SHP77 treated with DMSO at 0.1 percent for 48 hours (cell line): ENCODE results near the gene HIGD1A.
"Not testable (repeated sequence)": the region's sequence is repeated elsewhere in the genome, so short reads cannot be mapped to it uniquely, and the experiment has no call there.

Experiments
- DNase-seq: peaks from one replicate; lab custom pipeline; 2025; lab: John Stamatoyannopoulos, UW

The HIGD1A gene

DNA sequence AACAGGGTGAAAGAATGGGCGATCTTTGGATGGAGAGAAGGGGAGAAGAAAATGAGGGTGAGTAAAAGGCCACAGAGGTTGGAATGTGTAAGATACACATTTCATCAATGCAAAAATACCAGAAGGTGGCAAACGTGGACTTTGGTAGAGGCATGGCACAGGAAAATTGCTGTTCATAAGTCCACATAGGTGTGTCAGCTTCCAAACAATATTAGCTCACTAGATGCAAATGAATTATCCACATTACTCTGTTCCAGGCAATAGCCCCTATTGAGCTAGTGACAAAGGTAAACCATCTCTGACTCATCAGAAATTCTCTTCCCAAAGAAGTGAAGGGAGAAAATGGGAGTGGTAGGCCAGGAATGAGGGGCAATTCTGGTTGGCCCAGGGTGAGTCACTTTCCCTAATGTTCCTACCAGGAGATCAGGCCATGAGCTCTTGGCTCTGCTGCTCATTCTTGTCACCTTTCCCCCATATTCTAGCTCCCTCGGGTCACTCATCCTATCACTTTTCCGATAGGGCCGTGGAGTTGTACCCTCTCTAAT is 24.9 kb upstream of the HIGD1A start:
- DNase-seq: no peak

DNA sequence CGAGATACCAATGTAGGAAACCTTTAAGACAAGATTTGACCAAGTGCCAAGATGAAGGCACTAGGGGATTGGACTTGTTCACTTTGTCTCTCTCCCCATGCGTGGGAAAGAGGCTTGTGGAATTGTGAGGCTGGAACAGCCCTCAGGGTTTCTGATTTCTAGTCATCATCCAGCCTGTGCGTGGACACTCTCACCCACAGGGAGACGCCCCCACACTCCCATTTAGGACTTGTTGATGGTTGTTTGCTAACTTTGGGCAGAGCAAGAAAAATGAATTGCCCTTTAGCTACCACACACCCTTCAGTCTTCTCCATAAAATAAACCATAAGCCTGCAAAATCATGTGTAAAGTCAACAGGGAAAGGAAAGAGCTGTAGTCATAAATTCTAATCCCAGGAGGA is 23.4 kb upstream of the HIGD1A start:
- no peak for DNase-seq

DNA sequence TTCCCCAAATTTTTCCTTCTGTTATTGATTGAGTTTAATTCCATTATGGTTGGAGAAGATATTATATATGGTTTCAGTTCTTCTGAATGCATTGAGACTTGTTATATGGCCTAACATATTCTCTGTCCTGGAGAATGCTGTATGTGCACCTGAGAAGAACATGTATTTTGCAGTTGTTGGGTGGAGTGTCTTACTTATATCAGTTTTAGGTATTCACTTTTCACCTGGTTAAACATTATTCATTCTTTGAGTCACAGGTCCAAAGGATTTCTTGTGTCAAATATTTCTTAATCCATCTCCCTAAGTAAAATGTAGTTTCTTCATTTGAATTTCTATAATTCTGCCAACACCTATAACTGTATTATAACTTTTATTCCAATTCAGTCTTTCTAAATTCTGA is 22.7 kb upstream of the HIGD1A start:
- DNase-seq: no peak

DNA sequence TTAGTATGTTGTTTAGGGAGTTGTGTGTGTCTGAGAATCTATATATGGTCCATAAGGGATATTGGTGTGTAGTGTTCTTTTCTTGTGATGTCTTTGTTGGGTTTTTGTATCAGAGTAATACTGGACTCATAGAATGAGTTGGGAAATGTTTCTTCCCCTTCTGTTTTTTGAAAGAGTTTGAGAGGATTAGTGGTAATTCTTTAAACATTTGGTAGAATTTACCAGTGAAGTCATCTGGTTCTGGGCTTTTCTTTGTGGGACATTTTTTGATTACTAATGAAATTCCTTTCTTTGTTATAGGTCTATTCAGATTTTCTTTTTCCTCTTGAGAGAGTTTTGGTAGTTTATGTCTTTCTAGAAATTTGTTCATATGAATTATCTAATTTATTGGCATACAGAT is 21.9 kb upstream of the HIGD1A start:
- no peak for DNase-seq

DNA sequence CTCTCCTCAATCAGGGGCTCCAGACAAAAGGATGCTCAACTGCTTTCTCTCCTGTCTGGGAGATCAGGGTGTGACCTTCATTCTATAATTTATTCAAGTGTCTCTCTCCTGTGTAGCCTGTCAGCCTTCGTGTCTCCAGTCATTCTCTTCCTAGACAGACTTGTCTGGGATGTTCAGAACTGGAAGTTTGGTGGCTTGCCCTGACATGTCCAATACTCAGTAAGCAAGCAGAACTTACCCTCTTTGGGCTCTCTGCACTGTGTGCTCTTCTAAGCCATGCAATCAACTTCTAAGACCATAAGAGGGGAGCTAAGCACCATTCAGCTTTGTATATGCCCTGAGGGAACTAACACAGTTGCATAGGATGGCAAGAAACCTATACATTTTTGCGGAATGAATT is 19.1 kb upstream of the HIGD1A start:
- DNase-seq: no peak

DNA sequence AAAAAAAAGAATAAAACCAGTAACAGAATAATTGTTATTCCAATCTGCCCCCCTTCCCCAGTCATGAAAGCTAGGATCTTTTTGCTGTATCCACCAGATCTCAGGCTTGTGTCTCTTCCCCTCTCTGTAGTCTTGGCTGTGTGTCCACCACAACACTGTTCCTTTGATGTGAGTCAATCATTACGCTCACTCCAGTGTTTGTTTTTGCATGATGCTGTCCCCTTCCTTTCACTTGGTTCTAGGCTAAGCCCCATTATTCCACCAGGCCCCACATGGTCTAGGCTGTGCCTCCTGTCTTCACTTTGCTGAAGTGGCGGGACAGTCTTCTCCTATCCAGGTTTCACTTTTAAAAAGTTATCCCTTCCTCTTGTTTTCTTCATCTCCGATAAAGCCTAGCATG is 18.5 kb upstream of the HIGD1A start:
- no peak for DNase-seq

DNA sequence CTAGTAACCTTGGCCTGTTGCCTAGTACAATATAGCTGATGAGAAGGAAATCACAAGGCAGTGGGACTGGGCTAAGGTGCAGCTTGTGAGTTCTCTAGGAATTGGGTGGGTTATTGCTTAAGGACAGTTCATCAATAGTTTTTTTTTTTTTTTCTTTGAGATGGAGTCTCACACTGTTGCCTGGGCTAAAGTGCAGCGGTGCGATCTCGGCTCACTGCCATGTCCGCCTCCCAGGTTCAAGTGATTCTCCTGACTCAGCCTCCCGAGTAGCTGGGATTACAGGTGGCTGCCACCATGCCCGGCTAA is 16.4 kb upstream of the HIGD1A start:
- DNase-seq: no peak

DNA sequence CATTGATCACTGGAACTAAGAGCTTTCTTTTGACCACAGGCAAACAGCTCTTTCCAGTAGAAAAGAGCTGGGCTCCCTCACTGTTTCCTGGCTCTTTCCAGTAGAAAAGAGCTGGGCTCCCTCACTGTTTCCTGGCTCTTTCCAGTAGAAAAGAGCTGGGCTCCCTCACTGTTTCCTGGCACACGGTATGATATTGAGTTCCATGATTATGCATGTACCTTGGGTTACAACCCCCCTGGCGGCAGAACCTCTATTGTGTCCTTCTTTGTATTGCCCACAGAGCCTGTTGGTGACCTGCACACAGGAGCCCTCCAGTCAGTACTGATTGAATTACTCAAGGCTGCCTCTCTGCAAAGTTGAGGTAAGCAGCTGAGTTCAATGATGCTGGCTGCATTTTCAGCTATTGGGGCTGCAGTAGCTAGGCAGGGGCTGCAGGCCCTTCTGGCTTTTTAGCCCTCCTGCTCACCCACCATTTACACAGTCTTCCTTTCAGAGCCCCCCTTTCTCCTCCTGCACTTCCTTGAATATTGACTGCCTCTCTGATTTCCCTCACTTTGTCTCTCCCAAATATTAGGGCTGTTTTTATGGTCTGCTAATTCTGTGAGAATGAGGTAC is 15.2 kb upstream of the HIGD1A start:
- DNase-seq: peak; percentile 86

DNA sequence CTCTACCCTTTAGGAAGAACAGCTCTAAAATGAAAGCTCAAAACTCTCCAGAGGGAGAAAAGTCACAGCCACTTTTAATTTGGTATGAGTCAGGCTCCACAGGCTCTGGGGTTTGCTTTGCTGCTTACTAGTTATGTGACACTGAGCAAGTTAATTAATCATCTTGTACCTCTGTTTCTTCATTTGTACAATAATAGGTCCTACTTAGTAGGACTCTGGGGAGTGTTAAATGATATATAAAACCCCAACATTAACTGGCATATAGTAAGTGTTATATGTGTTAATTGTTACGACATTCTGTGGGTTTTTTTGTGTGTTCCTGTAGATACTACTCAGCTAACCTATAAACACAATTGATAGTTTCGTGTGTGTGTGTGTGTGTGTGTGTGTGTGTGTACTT is 11.5 kb upstream of the HIGD1A start:
- no peak for DNase-seq

DNA sequence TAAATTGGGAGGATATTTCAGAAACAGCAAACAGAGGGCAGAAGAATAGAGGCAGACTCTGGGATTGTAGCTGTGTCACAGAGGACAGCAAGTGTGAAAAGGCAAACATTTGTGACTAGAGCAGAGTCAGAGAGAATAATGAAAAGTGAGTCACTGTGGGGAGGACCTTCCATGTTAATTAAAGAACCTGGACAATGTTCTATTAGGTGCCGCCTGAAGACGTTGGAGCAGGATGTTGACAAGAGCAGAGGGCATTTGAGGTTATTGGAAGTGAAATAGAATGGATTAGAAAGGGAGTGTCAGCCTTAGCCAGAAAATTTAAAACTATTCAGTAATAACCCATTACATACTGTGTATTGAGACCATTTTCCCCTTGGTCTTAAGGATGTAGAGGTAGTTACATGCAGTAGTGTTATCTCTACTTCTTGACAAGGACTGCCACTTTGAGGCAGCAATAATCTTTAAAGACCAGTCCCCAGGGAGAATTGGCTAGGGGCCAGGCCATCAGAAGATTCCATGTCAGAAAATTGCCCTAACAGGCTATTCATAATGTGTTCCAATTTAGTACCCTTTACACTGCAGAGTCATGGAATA is 10.7 kb upstream of the HIGD1A start:
- DNase-seq: no peak

DNA sequence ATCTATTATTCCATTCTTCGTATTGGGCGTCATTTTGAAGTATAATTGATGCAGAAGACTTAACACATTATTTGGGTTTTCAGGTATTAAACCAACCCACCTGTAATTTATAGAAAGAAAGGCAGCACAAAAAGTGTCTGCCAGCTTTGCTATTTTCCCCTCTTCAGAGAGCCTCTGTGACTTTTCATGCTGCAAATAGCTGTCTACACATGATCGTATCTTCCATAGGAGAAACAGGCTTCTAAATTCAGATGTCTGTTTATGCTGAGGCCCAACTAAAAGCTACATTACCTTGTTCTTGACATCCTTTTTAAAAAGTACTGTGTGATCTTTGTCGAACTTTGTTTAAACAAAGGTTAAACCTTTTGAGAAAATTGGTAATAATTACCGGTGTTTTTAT is 10.0 kb upstream of the HIGD1A start:
- DNase-seq: no peak

DNA sequence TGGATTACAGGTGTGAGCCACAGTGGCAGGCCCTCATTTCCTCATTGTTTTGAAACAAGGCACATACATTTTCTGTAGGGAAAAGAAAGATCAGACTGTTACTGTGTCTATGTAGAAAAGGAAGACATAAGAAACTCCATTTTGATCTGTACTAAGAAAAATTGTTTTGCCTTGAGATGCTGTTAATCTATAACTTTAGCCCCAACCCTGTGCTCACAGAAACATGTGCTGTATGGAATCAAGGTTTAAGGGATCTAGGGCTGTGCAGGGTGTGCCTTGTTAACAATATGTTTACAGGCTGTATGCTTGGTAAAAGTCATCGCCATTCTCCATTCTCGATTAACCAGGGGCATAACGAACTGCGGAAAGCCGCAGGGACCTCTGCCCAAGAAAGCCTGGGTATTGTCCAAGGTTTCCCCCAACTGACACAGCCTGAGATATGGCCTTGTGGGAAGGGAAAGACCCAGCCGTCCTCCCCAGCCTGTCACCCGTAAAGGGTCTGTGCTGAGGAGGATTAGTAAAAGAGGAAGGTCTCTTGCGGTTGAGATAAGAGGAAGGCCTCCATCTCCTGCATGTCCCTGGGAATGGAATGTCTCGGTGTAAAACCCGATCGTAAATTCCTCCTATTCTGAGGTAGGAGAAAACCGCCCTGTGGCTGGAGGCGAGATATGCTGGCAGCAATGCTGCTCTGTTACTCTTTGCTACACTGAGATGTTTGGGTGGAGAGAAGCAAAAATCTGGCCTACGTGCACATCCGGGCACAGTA is 7.0 kb upstream of the HIGD1A start:
- not testable (repeated sequence) for DNase-seq

DNA sequence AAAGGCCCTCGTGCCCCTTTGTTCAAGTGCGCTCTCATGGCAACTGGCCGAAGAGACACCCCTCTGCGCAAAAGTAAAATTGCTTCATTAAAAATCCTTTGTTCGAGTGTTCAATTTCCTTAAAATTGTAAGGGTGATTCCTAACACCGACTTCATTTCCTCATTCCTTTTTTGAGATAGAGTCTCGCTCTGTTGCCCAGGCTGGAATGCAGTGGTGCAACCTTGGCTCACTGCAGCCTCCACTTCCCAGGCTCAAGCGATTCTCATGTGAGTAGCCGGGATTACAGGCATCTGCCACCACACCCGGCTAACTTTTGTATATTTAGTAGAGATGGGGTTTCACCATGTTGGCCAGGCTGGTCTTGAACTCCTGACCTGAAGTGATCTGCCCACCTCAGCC is 6.4 kb upstream of the HIGD1A start:
- DNase-seq: not testable (repeated sequence)

DNA sequence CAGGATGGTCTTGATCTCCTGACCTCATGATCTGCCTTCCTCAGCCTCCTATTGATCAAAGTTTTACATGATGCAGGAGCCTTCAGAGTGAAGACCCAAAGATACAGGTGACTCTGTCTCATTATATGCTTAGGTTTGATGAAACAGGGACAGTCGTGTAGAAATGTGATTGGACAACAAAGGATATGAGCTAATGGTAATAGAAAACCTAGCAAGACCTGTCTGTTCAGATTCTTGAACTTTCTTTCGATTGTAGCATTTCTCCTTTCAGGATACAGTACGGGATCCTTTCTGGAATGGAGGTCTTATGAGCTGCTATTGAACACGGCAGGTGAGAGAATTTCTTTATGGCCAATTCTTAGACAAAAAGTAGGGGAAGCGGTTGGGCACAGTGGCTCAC is 4.9 kb upstream of the HIGD1A start, which contains the start of gene ACKR2:
Gene ACKR2, plus strand, starts transcription at position 244 of the 400 bp plus-strand sequence. CDS start 55,058 bp downstream, outside the sequence.
- DNase-seq: no peak

DNA sequence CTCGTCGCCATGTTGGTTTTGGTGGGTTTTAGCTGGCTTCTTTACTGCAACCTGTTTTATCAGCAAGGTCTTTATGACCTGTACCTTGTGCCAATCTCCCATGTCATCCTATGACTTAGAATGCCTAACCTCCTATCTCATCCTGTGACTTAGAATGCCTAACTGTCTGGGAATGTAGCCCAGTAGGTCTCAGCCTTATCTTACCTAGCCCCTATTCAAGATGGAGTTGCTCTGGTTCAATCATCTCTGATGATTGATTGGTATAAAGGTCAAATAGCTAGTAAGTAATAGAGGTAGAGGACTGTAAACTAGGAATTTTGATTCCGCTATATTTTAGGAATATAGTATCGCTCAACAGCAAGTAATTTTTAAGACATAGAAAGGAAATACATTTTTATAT is 3.6 kb upstream of the HIGD1A start:
- no peak for DNase-seq

DNA sequence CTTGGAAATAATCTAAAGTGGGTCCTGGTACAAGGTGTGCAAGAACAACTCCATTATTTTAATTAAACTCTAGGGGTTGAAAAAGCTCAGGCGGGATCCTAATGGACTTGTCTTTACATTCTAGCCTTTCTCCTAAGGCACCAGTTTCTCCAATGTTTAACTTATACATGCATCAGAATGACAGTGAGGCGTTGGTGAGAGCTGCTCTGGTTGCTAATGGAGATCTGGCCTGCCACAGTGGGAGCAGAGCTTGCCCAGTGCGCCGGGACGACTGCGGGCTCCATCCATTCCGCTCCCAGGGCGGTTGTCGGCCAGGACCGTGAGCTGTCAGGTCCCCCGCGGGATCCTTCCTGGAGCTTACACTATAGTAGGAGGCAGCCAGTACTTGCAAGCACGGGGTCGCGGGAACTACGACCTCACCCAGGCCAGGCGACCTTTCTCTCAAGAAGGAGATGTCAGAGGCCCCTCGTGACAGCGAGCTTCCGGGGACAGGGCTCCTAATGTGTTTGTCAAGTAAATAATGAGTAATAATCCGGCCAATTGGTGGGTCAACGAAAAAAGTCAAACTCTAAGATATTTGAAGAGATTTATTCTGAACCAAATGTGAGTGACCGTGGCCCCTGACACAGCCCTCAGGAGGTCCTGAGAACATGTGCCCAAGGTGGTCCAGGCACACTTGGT is 991 bp upstream of the HIGD1A start:
- no peak for DNase-seq

DNA sequence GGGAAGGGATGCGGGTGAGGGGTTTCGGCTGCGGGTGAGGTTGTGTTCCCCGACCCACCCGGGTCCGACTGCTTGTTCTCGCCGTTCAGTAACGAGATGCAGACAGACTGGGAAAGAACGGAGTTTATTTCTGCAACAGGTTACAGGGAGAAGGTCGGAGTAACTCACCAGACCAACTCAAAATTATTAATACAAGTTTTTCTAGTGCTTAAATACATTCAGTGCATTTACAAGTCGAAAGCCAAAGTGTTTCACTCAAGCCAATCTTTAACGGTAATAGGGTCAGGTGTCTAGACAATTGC is 492 bp upstream of the HIGD1A start:
- no peak for DNase-seq

DNA sequence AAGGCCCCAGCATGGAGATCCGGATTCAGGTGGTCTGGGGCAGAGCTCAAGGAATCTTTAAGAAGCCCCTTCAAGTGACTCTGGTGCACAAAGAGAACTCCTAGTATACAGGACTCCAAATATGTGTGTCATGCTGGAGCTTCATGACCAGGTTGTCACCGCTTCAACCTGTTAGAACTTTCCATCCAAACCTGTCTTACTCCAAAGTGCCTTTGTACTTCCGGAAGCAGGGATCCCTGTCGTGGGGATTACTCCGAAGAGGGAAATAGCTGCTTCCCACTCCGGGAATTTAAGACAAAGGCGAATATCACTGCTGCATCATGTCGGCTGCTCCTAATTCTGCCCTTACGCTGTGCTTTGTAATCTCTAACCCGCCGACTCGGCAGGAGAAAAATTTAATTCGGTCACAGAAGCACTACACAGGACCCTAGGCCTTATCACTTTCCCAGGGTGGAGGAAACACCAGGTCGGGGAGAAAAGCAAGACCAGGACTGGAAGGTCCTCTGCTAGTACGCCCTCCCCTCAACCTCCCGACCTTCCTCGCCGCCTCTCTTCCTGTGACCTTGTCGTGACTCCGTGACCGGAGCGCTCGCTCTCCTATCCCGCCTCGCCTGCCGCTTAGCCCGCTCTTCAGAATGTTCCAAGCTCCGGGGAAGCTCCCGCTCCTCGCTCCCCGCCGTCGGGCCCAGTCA is 730 bp downstream of the HIGD1A start:
- peak; percentile 77 for DNase-seq

DNA sequence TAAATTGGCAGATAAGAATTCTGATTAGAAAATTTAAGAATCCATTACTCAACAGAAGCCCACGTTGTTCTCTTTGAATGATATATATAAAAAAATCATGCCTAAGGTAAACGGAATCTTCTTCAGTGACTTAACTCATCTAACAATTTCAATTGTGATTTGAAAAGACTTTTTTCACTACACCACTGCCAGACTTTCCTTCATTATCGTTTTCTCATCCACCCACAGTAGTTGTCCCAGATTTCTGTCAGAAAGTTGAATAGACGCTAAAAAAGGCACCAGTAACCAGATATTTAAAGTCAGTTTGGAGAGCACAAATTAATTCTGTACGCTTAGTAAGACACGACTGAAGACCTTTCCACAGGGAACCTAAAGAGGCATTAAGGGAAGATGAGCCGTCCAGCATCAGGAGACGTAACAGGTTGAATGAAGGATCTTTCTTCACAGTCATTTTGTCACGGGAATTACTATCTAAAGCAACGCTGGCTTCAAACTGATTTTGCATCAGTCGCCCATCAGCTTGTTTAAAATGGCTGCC is 1.3 kb downstream of the HIGD1A start:
- DNase-seq: no peak

DNA sequence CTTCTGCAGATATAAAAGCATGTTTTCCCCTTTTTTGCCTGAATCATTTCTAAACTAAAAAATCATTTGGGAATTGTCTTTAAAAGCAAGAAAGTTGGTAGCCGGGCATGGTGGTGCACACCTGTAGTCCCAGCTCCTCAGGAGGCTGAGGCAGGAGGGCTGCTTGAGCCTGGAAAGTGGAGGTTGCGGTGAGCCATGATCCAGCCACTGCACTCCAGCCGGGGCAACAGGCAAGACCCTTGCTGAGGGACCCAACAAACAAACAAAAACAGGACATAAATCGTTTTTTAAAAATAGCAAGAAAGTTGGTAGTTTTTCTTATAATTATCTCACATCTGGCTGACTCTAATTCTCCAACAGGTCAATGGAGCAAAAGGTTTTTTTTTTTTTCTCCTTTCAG is 2.5 kb downstream of the HIGD1A start:
- DNase-seq: no peak

DNA sequence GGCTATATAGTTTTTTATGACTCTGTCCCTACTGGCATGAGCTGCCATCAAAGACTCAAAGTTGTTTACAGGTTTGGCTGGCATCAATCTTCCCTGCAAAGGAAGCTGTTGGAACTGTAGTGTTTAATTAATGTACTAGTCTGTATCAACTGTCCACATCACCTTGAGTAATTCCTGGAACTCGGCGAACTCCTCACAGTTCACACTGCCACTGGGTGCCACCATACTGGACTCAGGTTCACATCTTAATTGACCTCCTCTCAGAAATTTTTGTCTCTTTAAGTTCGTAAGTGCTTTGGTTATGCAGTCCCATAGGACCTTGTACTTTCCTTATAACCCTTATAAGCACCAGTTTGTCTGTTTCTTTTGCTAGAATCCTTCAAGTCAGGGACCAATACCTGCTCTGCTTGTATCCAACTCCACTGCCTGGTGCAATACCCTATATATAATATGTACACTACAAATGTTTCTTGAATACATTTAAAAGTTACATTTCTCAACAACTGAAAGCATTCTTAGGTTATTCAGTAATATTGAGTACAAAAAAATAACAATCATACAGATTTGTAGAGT is 3.2 kb downstream of the HIGD1A start:
- DNase-seq: no peak

DNA sequence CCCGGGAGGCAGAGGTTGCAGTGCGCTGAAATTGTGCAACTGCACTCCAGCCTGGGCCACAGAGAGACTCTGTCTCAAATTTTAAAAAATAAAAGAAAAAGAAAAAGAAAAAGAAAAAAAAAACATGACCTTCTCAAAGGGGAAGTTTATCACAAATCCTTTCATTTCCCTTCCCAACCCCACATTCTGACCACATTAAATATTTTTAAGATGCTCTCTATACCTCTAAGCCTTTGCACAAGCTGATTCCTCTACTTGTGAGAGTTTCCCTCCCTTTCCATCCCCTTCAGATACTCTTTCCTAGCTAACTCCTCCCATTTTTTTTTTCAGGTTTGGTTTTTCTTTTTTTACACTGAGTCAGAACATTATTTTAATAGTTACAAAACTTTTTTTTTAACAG is 4.0 kb downstream of the HIGD1A start:
- no peak for DNase-seq
